BE2C (cell line): ENCODE measurements around the gene ZSCAN9.

ENCODE experiments used
- DNase-seq: peaks from one replicate; pipeline ENCODE4 v3.0.0-alpha.2; 2020
- H3K27me3 ChIP-seq: fragments of 250-450 bp; sonication (Bioruptor Pico); 2 replicates; pipeline ENCODE4 v1.5.1; 2020; ENCODE audit warnings: mild to moderate bottlenecking
- H3K36me3 ChIP-seq: fragments of 250-450 bp; sonication (Bioruptor Pico); 2 replicates; pipeline ENCODE4 v1.5.1; 2020; ENCODE audit warnings: mild to moderate bottlenecking
- H3K4me1 ChIP-seq: fragments of 250-450 bp; sonication (Bioruptor Pico); 2 replicates; pipeline ENCODE4 v1.5.1; 2020
- H3K4me3 ChIP-seq: 2 replicates; pipeline ENCODE4 v1.5.1; 2011; ENCODE audit warnings: low read depth, low read length
- H3K9me3 ChIP-seq: fragments of 250-450 bp; sonication (Bioruptor Pico); 2 replicates; pipeline ENCODE4 v1.5.1; 2020
- TF ChIP-seq, protein P1 (sequence below): IDR thresholded peaks from 2 replicates; pipeline ENCODE4 v1.5.1; 2012; ENCODE audit warnings: mild to moderate bottlenecking, low read depth, low read length

ZSCAN9 gene

DNA sequence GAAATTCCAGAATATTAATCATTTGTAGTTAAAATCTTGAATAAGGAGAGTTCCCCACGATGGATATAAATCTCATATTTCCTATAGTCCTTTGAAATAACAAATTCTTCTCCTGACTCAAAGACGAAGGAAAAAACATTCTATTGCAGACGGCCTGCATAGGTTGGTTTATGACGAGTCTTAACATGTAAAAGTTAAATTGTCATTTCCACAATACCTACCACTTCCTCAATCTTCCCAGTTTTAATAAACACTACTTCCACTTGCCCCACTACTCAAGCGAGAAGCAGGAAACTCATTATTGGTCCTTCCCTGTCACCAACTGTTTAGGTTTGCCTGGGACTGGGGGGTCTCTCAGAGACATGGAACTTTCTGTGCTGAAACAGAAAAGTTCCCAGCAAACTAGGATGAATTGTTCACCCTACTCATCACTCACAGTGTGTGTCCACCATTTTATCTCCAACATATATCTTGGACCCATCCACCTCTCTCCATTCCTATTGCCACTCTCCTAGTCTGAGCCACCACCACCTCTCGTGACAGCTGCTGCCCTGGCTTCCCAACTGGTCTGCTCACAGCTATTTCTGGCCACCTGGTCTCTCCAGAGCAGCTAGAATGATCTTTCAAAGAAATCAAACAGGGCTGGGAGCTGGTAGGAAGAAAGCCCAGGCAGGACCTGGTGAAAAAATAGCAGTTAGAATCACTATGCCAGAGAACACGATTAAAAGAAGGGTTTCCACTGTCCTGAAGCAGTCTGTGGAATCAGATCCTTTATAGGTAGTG is 15.1 kb upstream of the ZSCAN9 start:
- TF ChIP-seq, protein P1, sequence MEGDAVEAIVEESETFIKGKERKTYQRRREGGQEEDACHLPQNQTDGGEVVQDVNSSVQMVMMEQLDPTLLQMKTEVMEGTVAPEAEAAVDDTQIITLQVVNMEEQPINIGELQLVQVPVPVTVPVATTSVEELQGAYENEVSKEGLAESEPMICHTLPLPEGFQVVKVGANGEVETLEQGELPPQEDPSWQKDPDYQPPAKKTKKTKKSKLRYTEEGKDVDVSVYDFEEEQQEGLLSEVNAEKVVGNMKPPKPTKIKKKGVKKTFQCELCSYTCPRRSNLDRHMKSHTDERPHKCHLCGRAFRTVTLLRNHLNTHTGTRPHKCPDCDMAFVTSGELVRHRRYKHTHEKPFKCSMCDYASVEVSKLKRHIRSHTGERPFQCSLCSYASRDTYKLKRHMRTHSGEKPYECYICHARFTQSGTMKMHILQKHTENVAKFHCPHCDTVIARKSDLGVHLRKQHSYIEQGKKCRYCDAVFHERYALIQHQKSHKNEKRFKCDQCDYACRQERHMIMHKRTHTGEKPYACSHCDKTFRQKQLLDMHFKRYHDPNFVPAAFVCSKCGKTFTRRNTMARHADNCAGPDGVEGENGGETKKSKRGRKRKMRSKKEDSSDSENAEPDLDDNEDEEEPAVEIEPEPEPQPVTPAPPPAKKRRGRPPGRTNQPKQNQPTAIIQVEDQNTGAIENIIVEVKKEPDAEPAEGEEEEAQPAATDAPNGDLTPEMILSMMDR = no peak
- Histone ChIP-seq H3K27me3 (peaks cover 54% of the 10 kb centered on the region), H3K4me3 (no peak overlapping the region), H3K4me1 (no peaks in the 10 kb centered on the region), H3K9me3 (no peaks in the 10 kb centered on the region), H3K36me3 (no peaks in the 10 kb centered on the region)
- no peak for DNase-seq

DNA sequence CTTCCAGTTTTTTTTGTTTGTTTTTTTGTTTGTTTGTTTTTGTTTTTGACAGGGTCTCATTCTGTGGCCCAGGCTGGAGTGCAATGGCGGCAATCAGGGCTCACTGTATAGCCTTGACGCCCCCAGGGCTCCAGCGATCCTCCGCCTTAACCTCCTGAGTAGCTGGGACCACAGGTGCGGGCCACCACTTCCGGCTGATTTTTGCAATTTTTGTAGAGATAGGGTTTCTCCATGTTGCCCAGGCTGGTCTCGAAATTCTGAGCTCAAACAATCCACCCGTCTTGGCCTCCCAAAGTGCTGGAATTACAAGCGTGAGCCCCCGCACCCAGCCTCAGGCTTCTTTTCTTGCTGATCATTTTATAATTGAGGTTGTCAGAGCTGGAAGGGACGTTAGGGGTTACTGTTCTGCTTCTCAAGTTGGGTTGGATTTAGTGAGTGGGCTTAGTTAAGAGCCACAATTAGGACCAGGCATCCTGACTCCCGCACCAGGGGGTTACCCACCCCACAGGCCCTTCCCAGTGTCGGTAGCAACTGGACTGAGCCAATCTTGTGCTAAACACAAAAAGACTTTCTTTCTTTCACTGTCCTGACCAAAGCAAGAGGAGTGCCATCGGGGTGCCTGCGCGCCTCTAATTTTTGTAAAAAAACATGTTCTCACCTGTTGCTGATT is 13.1 kb upstream of the ZSCAN9 start:
- Histone ChIP-seq H3K27me3 (peaks cover 34% of the 10 kb centered on the region), H3K4me3 (peak overlapping the region; percentile 71), H3K9me3 (no peaks in the 10 kb centered on the region), H3K36me3 (no peaks in the 10 kb centered on the region), H3K4me1 (no peaks in the 10 kb centered on the region)
- TF ChIP-seq, protein P1 = no peak
- peak; percentile 26 for DNase-seq

DNA sequence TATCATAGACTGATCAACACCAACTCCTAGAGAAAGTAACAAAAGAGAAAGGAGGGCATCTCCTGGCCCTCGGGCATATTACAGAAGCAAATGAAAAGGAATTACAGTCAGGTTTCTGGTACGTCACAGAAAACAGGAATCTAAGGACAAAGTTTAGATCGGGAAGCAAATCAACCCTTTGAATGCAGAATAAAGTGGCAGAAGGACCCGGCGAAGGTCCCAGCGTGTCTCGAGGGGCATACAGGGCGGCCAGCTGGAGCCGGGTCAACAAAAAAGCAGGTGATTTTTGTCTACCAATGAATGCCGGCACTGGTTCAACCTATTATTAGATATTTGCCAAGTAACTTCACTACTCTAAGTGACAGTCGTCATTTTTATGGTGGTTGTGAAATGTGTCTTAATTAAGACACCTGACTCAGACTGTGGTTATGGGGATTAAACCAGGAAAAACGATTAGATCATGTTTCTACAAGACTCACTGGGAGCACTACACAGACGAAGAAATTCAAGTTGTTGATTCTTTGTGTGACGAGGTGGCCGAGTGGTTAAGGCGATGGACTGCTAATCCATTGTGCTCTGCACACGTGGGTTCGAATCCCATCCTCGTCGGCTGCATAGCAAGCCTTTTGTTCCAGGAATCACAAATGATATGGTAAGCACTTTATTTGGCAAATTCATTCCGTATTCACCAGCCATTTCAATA is 12.4 kb upstream of the ZSCAN9 start:
- Histone ChIP-seq H3K36me3 (no peaks in the 10 kb centered on the region), H3K27me3 (peaks cover 27% of the 10 kb centered on the region), H3K4me1 (no peaks in the 10 kb centered on the region), H3K4me3 (peak overlapping the region; percentile 71), H3K9me3 (no peaks in the 10 kb centered on the region)
- TF ChIP-seq, protein P1 = no peak
- peak; percentile 78 for DNase-seq

DNA sequence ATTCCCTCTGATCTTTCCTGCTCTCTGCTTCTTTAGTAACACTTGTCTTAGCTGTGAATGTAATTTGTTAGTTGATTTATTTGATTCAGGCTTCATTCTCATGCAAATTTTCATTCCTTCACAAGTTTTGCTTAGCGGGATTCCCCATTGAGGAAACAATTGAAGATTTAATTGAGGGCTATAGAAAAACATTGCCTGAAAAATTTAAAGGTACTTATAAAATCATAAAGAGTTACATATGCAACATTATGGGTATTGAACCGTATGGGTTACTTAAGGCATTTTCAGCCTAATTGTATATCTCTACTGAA is 11.9 kb upstream of the ZSCAN9 start:
- TF ChIP-seq, protein P1 = no peak

DNA sequence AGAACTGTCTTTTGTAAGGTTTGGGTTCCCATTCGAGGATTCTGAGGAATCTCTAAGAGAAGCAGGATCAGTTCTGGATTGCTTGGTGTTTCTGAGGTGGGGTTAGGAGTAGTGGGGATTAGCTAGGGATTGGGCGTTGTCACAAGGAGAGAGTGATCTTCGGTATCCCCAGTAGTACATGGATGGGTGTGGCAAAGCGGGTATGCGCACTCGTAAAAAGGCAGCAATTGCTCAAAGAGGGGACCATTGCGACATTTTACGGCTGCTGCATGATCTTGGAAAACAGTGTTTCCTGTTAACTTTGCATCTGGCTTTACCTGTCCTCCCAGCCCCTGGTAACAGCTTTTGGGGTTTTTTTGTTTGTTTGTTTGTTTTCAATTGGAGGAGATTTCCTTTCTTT is 9.7 kb upstream of the ZSCAN9 start:
- Histone ChIP-seq H3K9me3 (no peaks in the 10 kb centered on the region), H3K4me3 (no peak overlapping the region), H3K4me1 (no peaks in the 10 kb centered on the region), H3K36me3 (no peaks in the 10 kb centered on the region), H3K27me3 (peaks cover 3% of the 10 kb centered on the region; the same call in 1 of the 2 replicates)
- TF ChIP-seq, protein P1 = no peak
- DNase-seq = no peak

More for the DNA sequence above, 11.9 kb upstream of the ZSCAN9 start:
- Histone ChIP-seq H3K36me3 (no peaks in the 10 kb centered on the region), H3K9me3 (no peaks in the 10 kb centered on the region), H3K4me3 (no peak overlapping the region), H3K27me3 (peaks cover 22% of the 10 kb centered on the region), H3K4me1 (no peaks in the 10 kb centered on the region)
- DNase-seq = no peak
